Measurements from ENCODE around the gene ETNK2. TPM values are rescaled to one million over a fixed set of nuclear protein-coding genes. Genes with fewer than 3 reads are reported as not detected.

The ETNK2 gene
- total and polyA plus RNA-seq, 4 donors = 24.5 to 119 (median 78.8) TPM

- Histone ChIP-seq H3K36me3 (ENCODE audit: control insufficient read depth in 4 of 4, insufficient read depth in 3 of 4, low read depth in 1 of 4, low read length in 3 of 4) (peaks cover 3 to 31% (median 9%) of the 10 kb centered on the region in 4 donors), H3K4me1 (ENCODE audit: control insufficient read depth in 4 of 4, insufficient read depth in 4 of 4, low read length in 3 of 4) (no peaks in the 10 kb centered on the region), H3K27ac (ENCODE audit: low read depth in 1 of 2, low read length in 2 of 2) (no peak overlapping the region), H3K9ac (ENCODE audit: low read depth in 1 of 2, low read length in 2 of 2) (no peak overlapping the region), H3K27me3 (ENCODE audit: control insufficient read depth in 4 of 4, insufficient read depth in 4 of 4, low read length in 3 of 4) (no peaks in the 10 kb centered on the region), H3K4me3 (ENCODE audit: low read depth in 1 of 3, low read length in 3 of 3) (no peak overlapping the region), H3K9me3 (ENCODE audit: control insufficient read depth in 4 of 4, low read length in 3 of 4) (no peaks in the 10 kb centered on the region)
- no peak for DNase-seq (ENCODE audit: low spot score)
- 98% methylated on average over 4 of the region's 4 CpGs for WGBS
- TF ChIP-seq GABPA (IDR thresholded peaks at IDR 0.05 in 1 of 2, conservative IDR thresholded peaks at IDR 0.05 in 1 of 2) (no peak), NR2F2 (IDR thresholded peaks at IDR 0.05) (no peak), TAF1 (conservative IDR thresholded peaks at IDR 0.05) (no peak), HNF4G (IDR thresholded peaks at IDR 0.05) (no peak), YY1 (IDR thresholded peaks at IDR 0.05) (no peak), MAX (IDR thresholded peaks at IDR 0.05) (no peak), EGR1 (IDR thresholded peaks at IDR 0.05; ENCODE audit: low read depth in 2 of 2) (no peak), FOXA1 (IDR thresholded peaks at IDR 0.05) (no peak), ATF3 (IDR thresholded peaks at IDR 0.05) (no peak), HNF4A (conservative IDR thresholded peaks at IDR 0.05) (no peak)
- TF ChIP-seq, protein P1, sequence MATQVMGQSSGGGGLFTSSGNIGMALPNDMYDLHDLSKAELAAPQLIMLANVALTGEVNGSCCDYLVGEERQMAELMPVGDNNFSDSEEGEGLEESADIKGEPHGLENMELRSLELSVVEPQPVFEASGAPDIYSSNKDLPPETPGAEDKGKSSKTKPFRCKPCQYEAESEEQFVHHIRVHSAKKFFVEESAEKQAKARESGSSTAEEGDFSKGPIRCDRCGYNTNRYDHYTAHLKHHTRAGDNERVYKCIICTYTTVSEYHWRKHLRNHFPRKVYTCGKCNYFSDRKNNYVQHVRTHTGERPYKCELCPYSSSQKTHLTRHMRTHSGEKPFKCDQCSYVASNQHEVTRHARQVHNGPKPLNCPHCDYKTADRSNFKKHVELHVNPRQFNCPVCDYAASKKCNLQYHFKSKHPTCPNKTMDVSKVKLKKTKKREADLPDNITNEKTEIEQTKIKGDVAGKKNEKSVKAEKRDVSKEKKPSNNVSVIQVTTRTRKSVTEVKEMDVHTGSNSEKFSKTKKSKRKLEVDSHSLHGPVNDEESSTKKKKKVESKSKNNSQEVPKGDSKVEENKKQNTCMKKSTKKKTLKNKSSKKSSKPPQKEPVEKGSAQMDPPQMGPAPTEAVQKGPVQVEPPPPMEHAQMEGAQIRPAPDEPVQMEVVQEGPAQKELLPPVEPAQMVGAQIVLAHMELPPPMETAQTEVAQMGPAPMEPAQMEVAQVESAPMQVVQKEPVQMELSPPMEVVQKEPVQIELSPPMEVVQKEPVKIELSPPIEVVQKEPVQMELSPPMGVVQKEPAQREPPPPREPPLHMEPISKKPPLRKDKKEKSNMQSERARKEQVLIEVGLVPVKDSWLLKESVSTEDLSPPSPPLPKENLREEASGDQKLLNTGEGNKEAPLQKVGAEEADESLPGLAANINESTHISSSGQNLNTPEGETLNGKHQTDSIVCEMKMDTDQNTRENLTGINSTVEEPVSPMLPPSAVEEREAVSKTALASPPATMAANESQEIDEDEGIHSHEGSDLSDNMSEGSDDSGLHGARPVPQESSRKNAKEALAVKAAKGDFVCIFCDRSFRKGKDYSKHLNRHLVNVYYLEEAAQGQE (IDR thresholded peaks at IDR 0.05) = no peak
Measured at GRCh38 chr1:204114606-204115005, 37.2 kb downstream of the ETNK2 start.

DNA sequence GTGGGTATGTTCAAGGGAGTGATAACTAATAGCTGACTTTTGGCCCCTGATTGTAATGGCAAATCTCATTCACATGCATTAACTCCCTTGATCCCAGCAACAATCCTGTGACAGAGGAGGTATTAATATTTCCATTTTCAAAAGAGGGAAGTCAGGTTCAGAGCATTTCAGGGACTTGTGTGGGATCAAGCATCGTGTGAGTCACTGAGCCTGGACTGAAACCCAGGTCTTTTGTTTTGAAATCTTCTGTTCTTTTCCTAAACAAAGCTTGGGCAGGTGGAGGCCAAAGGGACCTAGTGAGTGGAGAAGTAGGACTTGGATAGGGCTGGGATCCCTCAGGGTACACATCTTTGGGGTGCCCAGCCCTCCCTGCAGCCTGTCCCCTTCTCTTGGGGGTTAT, 37.9 kb downstream of the ETNK2 start:
- Histone ChIP-seq H3K4me3 (ENCODE audit: low read depth in 1 of 3, low read length in 3 of 3) (no peak overlapping the region), H3K4me1 (ENCODE audit: control insufficient read depth in 4 of 4, insufficient read depth in 4 of 4, low read length in 3 of 4) (no peaks in the 10 kb centered on the region), H3K36me3 (ENCODE audit: control insufficient read depth in 4 of 4, insufficient read depth in 3 of 4, low read depth in 1 of 4, low read length in 3 of 4) (peaks cover under 1 to 28% (median 7%) of the 10 kb centered on the region in 4 donors), H3K9me3 (ENCODE audit: control insufficient read depth in 4 of 4, low read length in 3 of 4) (no peaks in the 10 kb centered on the region), H3K27me3 (ENCODE audit: control insufficient read depth in 4 of 4, insufficient read depth in 4 of 4, low read length in 3 of 4) (no peaks in the 10 kb centered on the region), H3K27ac (ENCODE audit: low read depth in 1 of 2, low read length in 2 of 2) (no peak overlapping the region), H3K9ac (ENCODE audit: low read depth in 1 of 2, low read length in 2 of 2) (no peak overlapping the region)
- no peak for DNase-seq (ENCODE audit: low spot score)
- WGBS = 86% methylated on average over 1 of the region's 1 CpG
- TF ChIP-seq SP1 (IDR thresholded peaks at IDR 0.05) (no peak), RXRA (IDR thresholded peaks at IDR 0.05) (no peak), RAD21 (IDR thresholded peaks at IDR 0.05) (no peak), HNF4G (IDR thresholded peaks at IDR 0.05) (no peak), TAF1 (conservative IDR thresholded peaks at IDR 0.05) (no peak), NR2F2 (IDR thresholded peaks at IDR 0.05) (no peak), FOXA2 (IDR thresholded peaks at IDR 0.05) (no peak), EGR1 (IDR thresholded peaks at IDR 0.05; ENCODE audit: low read depth in 2 of 2) (no peak), FOXA1 (IDR thresholded peaks at IDR 0.05) (no peak), ATF3 (IDR thresholded peaks at IDR 0.05) (no peak), CTCF (IDR thresholded peaks at IDR 0.05; ENCODE audit: low read depth, low read length, missing input control) (no peak), HNF4A (conservative IDR thresholded peaks at IDR 0.05) (no peak), YY1 (IDR thresholded peaks at IDR 0.05) (no peak), JUND (IDR thresholded peaks at IDR 0.05) (no peak), ZBTB33 (IDR thresholded peaks at IDR 0.05) (no peak), GABPA (IDR thresholded peaks at IDR 0.05 in 1 of 2, conservative IDR thresholded peaks at IDR 0.05 in 1 of 2) (no peak), MAX (IDR thresholded peaks at IDR 0.05) (no peak)
- TF ChIP-seq, protein P1 (IDR thresholded peaks at IDR 0.05) = no peak
